Endodermal cell (in vitro differentiated cells): ENCODE data around the gene PRDM16. TPM values are rescaled to one million over a fixed set of nuclear protein-coding genes. Genes with fewer than 3 reads are reported as not detected.

Experiments
- DNase-seq: peaks from one replicate; pipeline ENCODE4 v3.0.0-alpha.2; 2017
- H3K27ac ChIP-seq: 2 replicates; pipeline ENCODE4 v1.5.1; 2013; ENCODE audit warnings: mild to moderate bottlenecking, low read depth, low read length, moderate library complexity
- H3K27me3 ChIP-seq: 2 replicates; pipeline ENCODE4 v1.6.1; 2013; ENCODE audit warnings: mild to moderate bottlenecking, low read length, moderate library complexity; ENCODE audit not compliant: insufficient read depth, control insufficient read depth, poor library complexity, severe bottlenecking
- H3K36me3 ChIP-seq: 2 replicates; pipeline ENCODE4 v1.7.0; 2013; ENCODE audit warnings: mild to moderate bottlenecking, low read length, moderate library complexity; ENCODE audit not compliant: control insufficient read depth, insufficient read depth
- H3K4me1 ChIP-seq: one replicate; pipeline ENCODE4 v1.7.0; 2013; ENCODE audit warnings: low read length; ENCODE audit not compliant: control insufficient read depth, insufficient read depth
- H3K4me3 ChIP-seq: 2 replicates; pipeline ENCODE4 v1.5.1; 2013; ENCODE audit warnings: mild to moderate bottlenecking, low read length, moderate library complexity
- H3K9ac ChIP-seq: 2 replicates; pipeline ENCODE4 v1.6.1; 2013; ENCODE audit warnings: mild to moderate bottlenecking, low read length, moderate library complexity; ENCODE audit not compliant: poor library complexity, severe bottlenecking; ENCODE audit errors: extremely low read depth
- H3K9me3 ChIP-seq: 2 replicates; pipeline ENCODE4 v1.6.1; 2013; ENCODE audit warnings: mild to moderate bottlenecking, low read length, moderate library complexity; ENCODE audit not compliant: control insufficient read depth
- H3K27ac Mint-ChIP-seq: 2 replicates; pipeline ENCODE4 v1.8.0; 2020; ENCODE audit warnings: mixed read lengths
- H3K27me3 Mint-ChIP-seq: 2 replicates; pipeline ENCODE4 v1.8.0; 2021; ENCODE audit warnings: mild to moderate bottlenecking, mixed read lengths; ENCODE audit not compliant: insufficient read depth
- H3K36me3 Mint-ChIP-seq: 2 replicates; pipeline ENCODE4 v1.8.0; 2020; ENCODE audit warnings: low read depth, mixed read lengths
- H3K4me1 Mint-ChIP-seq: 2 replicates; pipeline ENCODE4 v1.8.0; 2020; ENCODE audit warnings: mixed read lengths
- H3K4me3 Mint-ChIP-seq: 2 replicates; pipeline ENCODE4 v1.8.0; 2020; ENCODE audit warnings: mild to moderate bottlenecking, moderate library complexity, mixed read lengths
- H3K9me3 Mint-ChIP-seq: 2 replicates; pipeline ENCODE4 v1.8.0; 2020; ENCODE audit warnings: mild to moderate bottlenecking, mixed read lengths
- WGBS, 2 experiments: methylation state at CpG; one replicate each; pipeline versions ENCODE4 v1.1.5 to v1.1.7; 2013; ENCODE audit warnings: missing lambda C conversion rate in 2 of 2, mixed read lengths in 1 of 2; ENCODE audit not compliant: insufficient coverage in 1 of 2, insufficient read length in 1 of 2; 5-methylcytosine and 5-hydroxymethylcytosine counted together
- total RNA-seq, 2 donors: library from RNA; stranded (reverse); fragmentation: NEBNext Ultra II Directional in 1 of 2; extraction: Animal tissue kit (Norgen Biotek cat#: 25700) in 1 of 2; gene quantifications; 2 replicates in 1 of 2; 3 replicates in 1 of 2; pipeline ENCODE4 v1.2.1, GENCODE V29; 2021
- TF ChIP-seq, protein P1 (sequence below): fragments of 200-600 bp; sonication (generic); conservative IDR thresholded peaks from 2 replicates; pipeline ENCODE4 v1.5.0; 2021; ENCODE audit warnings: antibody characterized with exemption, mild to moderate bottlenecking

The PRDM16 gene
- total RNA-seq, 2 donors from 2014 or later, result 2.1 to 4.0 TPM

DNA sequence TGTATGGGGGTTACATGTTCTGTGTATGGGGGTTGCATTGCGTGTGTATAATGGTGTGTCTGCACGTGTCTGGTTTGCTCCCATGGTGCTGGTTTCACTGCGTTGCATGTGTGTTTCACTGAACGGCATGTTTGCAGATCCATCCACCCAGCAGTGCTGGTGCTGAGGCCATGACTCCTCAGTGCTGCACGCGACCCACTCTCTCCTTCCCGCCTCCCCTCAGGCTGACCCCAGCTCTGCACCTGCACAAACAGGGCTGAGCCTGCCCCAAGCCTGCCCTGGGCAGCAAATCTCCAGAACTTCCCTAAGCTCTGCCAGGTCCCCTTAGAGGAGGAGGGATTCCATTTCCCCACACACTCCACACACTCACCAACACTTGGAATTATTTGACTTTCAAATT lies 29.0 kb upstream of the PRDM16 start:
- H3K9ac ChIP-seq, result no peak overlapping the region
- H3K4me3 ChIP-seq, result no peak overlapping the region
- H3K27me3 Mint-ChIP-seq, result peaks cover 3% of the 10 kb centered on the region
- no peak overlapping the region for H3K27ac Mint-ChIP-seq
- no peak overlapping the region for H3K4me3 Mint-ChIP-seq
- no peaks in the 10 kb centered on the region for H3K36me3 ChIP-seq
- WGBS, 2 experiments, result 89% methylated on average over 7 of the region's 7 CpGs; no CpG with 5 or more reads in 1 of the 2 experiments
- DNase-seq, result no peak
- no peak overlapping the region for H3K27ac ChIP-seq
- H3K9me3 ChIP-seq, result peaks cover 15% of the 10 kb centered on the region
- no peaks in the 10 kb centered on the region for H3K4me1 Mint-ChIP-seq
- H3K9me3 Mint-ChIP-seq, result peaks cover 42% of the 10 kb centered on the region
- no peaks in the 10 kb centered on the region for H3K27me3 ChIP-seq
- no peaks in the 10 kb centered on the region for H3K4me1 ChIP-seq
- TF ChIP-seq, protein P1, sequence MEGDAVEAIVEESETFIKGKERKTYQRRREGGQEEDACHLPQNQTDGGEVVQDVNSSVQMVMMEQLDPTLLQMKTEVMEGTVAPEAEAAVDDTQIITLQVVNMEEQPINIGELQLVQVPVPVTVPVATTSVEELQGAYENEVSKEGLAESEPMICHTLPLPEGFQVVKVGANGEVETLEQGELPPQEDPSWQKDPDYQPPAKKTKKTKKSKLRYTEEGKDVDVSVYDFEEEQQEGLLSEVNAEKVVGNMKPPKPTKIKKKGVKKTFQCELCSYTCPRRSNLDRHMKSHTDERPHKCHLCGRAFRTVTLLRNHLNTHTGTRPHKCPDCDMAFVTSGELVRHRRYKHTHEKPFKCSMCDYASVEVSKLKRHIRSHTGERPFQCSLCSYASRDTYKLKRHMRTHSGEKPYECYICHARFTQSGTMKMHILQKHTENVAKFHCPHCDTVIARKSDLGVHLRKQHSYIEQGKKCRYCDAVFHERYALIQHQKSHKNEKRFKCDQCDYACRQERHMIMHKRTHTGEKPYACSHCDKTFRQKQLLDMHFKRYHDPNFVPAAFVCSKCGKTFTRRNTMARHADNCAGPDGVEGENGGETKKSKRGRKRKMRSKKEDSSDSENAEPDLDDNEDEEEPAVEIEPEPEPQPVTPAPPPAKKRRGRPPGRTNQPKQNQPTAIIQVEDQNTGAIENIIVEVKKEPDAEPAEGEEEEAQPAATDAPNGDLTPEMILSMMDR, result no peak
- H3K36me3 Mint-ChIP-seq, result no peaks in the 10 kb centered on the region

DNA sequence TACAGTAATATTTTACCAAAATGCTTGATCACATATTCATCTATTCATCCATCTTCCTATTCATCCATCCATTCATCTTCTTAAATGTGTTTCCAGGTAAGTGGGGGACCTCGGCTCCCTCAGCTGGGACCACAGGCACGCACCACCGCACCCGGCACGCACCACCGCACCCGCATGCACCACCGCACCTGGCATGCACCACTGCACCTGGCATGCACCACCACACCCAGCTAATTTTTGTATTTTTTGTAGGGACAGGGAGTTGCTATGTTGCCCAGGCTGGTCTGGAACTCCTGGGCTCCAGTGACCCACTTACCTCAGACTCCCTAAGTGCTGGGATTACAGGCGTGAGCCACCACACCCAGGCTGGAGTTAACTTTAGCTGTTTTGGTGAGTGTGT lies 26.5 kb upstream of the PRDM16 start:
- 93 to 94% methylated on average over 7 to 9 of the region's 9 CpGs for WGBS, 2 experiments
- Mint-ChIP-seq H3K27ac (no peak overlapping the region), H3K4me1 (no peaks in the 10 kb centered on the region), H3K4me3 (no peak overlapping the region), H3K9me3 (peaks cover 32% of the 10 kb centered on the region), H3K36me3 (no peaks in the 10 kb centered on the region), H3K27me3 (peaks cover 3% of the 10 kb centered on the region)
- no peak overlapping the region for H3K27ac ChIP-seq
- H3K4me3 ChIP-seq, result no peak overlapping the region
- TF ChIP-seq, protein P1, result no peak
- H3K9me3 ChIP-seq, result peaks cover 26% of the 10 kb centered on the region
- H3K9ac ChIP-seq, result no peak overlapping the region
- peak; percentile 11 for DNase-seq
- H3K4me1 ChIP-seq, result no peaks in the 10 kb centered on the region
- no peaks in the 10 kb centered on the region for H3K36me3 ChIP-seq
- no peaks in the 10 kb centered on the region for H3K27me3 ChIP-seq

DNA sequence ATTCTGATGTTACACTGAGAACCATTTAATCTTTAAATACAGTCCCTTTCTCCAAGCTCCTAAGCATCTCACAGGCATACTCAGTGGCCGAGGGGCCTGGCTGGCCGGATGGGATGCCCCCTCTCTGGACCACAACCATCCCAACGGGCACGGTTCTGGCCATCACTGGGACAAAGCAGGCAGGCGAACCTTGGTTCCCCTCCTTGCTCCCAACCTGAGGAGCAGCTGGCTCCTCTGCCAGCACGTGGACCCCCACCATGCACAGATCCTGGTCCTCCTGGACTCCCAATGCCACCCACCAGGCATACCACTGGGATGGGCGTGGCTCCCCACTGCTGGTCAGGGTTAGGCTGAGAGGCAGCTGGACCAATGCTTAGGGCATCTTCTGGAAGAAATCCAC lies 19.8 kb upstream of the PRDM16 start:
- Mint-ChIP-seq H3K4me1 (no peaks in the 10 kb centered on the region), H3K27ac (no peak overlapping the region), H3K27me3 (peaks cover 6% of the 10 kb centered on the region), H3K9me3 (peaks cover 56% of the 10 kb centered on the region), H3K36me3 (peaks cover 3% of the 10 kb centered on the region), H3K4me3 (no peak overlapping the region)
- WGBS, 2 experiments, result 71 to 72% methylated on average over 7 of the region's 7 CpGs
- peak; percentile 17 for DNase-seq
- TF ChIP-seq, protein P1, result no peak
- no peaks in the 10 kb centered on the region for H3K36me3 ChIP-seq
- no peak overlapping the region for H3K27ac ChIP-seq
- H3K27me3 ChIP-seq, result no peaks in the 10 kb centered on the region
- H3K9me3 ChIP-seq, result peaks cover 15% of the 10 kb centered on the region
- no peaks in the 10 kb centered on the region for H3K4me1 ChIP-seq
- H3K9ac ChIP-seq, result no peak overlapping the region
- H3K4me3 ChIP-seq, result no peak overlapping the region
